GM20000 (cell line): ENCODE measurements around the gene NELFB.

ENCODE experiments used
- DNase-seq: peaks from one replicate; pipeline ENCODE4 v3.0.0; 2012; ENCODE audit warnings: low spot score
- TF ChIP-seq, protein P1 (sequence below): IDR thresholded peaks from 2 replicates; pipeline ENCODE4 v1.5.1; 2012; ENCODE audit warnings: mild to moderate bottlenecking, control low read depth; ENCODE audit errors: extremely low read depth, missing control alignments

The NELFB gene

DNA sequence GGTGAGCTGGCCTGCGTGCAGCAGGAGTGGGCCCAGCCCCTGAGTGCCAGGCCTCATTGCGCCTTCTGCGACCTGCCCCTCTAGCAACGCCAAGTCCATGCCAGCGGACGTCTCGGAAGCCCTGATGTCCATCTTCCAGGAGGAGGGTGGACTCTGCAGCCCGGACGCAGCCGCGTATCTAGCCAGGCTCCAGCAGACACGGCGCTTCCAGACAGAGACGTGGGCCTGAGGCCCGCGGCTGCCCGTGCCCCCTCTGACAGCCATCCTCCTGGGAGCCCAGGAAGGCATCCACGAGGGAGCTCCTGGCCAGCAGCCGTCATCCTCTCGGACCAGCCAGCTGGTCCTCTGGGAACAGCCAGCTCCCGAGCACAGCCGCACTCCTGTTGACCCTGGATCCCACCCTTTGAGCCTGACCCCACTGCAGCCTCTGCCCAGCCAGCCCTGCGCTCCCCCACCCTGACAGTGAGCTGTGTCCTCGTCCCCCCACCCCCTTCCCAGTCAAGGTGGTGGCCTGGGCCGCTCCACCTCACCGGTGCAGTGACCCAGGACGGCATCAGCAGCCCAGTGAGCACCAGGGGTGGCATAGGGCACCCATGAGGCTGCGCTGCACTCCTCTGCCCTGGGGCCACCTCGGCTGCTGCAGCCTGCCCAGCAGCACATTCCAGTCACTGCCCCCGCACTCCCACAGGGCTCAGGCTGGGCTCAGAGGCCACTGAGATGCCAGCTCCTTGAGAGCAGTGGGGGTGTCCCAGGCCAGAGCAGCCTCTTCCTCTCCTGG is 38.8 kb upstream of the NELFB start:
- TF ChIP-seq, protein P1, sequence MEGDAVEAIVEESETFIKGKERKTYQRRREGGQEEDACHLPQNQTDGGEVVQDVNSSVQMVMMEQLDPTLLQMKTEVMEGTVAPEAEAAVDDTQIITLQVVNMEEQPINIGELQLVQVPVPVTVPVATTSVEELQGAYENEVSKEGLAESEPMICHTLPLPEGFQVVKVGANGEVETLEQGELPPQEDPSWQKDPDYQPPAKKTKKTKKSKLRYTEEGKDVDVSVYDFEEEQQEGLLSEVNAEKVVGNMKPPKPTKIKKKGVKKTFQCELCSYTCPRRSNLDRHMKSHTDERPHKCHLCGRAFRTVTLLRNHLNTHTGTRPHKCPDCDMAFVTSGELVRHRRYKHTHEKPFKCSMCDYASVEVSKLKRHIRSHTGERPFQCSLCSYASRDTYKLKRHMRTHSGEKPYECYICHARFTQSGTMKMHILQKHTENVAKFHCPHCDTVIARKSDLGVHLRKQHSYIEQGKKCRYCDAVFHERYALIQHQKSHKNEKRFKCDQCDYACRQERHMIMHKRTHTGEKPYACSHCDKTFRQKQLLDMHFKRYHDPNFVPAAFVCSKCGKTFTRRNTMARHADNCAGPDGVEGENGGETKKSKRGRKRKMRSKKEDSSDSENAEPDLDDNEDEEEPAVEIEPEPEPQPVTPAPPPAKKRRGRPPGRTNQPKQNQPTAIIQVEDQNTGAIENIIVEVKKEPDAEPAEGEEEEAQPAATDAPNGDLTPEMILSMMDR: no peak
- DNase-seq: no peak

DNA sequence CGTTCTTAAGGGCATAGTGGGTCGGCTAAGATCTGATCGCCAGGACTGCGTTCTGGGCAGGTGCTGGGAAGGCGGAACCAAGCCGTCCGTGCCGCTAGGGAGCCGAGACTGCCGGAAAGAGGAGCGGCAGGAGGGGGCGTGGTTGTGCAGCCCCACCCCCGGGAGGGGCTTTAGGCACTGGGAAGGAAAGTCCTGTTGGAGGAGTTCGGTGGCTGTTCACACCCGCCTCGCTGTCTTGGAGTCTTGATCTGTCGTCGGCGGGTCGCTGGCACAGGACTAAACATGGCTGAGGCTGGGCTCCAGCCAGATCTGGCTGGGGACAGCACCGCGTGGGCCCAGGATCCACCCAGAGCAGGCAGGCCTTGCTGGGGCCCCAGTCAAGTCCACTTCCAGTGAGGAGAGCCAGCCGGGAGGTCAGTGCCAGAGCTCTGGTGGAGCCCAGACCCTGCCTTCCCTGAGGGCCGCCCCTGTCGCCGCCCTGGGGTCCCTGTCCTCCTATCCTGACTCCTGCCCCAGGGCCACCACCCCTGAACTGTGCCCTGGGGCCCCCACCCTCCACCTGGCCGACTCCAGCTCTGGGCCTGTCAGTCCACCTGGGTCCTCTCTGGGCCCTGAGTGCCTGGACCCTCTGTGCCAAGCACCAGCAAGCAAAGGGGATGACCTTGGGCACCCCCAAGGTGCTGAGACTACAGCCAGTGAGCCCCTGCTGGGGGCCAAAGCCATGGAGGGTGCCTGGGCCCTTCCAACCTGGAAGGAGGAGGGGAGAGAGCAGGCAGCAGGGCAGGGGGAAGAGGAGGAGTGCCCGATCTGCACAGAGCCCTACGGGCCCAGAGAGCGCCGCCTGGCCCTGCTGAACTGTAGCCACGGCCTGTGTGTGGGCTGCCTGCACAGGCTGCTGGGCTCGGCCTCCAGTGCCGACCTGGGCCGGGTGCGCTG is 37.6 kb upstream of the NELFB start:
- TF ChIP-seq, protein P1: no peak
- DNase-seq: no peak

DNA sequence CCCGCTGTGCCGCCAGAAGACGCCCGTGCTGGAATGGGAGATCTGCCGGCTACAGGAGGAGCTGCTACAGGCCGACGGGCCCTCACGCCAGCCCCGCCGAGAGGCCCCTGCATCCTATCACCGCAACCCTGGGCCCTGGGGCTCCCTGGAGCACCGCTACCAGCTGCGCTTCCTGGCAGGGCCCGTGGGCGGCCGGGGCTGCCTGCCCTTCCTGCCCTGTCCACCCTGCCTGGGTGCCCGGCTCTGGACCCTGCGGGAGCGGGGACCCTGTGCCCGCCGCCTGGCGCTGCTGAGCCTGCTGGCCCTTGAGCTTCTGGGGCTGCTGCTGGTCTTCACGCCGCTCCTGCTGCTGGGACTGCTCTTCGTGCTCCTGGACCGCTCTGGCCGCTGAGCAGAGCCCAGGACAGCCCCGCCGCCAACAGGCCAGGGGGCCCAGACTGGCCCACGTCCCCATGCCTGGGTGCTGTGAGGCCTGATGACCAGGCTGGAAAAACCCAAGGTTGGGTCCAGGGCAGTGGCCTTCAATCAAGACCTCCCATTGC is 36.8 kb upstream of the NELFB start:
- TF ChIP-seq, protein P1: no peak

DNA sequence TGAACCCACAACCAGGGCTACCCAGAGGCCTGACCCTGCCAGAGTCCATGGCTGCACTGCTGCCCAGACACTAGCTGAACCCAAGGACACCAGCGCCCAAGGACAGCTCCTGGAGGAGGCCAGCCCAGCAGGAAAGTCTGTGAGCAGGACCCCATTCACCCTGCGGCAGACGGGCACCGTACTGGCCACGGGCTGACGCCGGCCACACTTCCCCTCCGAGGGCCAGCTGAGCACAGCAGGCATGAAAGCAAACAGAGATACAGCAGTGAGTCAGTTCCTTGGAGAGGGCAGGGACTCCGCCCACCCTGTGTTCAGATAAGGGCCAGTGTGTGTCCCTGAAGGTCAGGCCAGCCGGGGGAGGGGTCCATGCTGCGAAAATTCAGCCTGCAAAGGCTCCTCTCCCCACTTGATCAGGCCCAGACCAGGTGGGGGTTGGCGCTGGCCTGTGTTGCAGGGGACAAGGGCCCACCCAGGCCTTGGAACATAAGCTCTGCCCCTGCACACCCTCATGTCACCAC is 36.3 kb upstream of the NELFB start:
- no peak for DNase-seq
- TF ChIP-seq, protein P1: no peak

More for the DNA sequence above, 36.8 kb upstream of the NELFB start:
- DNase-seq: no peak

DNA sequence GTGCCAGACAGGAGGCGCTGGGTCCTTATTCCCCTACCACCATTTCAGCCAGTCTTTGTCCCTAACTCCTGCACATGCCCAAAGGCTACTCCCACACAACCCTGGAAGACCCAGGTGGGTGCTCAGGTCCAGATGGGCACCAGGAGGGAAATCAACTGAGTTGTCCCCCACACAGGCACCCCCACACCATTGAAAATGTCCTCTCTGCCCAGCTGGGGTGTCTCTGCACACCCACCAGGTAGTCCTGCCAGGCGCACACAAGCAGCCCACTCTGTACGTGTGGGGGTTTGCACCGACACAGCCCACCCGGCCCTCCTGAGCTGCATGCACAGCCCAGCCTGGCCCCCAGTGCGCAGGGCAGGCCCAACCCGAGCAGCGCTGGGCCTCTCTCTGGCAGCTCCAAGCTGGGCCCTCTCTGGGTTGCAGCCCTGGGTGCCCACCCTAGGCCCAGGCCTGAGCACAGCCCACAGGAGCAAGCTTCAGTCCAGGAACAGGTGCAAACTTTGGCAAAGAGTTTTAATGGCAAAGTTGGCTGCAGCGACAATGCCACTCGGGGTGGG is 35.3 kb upstream of the NELFB start:
- DNase-seq: no peak

DNA sequence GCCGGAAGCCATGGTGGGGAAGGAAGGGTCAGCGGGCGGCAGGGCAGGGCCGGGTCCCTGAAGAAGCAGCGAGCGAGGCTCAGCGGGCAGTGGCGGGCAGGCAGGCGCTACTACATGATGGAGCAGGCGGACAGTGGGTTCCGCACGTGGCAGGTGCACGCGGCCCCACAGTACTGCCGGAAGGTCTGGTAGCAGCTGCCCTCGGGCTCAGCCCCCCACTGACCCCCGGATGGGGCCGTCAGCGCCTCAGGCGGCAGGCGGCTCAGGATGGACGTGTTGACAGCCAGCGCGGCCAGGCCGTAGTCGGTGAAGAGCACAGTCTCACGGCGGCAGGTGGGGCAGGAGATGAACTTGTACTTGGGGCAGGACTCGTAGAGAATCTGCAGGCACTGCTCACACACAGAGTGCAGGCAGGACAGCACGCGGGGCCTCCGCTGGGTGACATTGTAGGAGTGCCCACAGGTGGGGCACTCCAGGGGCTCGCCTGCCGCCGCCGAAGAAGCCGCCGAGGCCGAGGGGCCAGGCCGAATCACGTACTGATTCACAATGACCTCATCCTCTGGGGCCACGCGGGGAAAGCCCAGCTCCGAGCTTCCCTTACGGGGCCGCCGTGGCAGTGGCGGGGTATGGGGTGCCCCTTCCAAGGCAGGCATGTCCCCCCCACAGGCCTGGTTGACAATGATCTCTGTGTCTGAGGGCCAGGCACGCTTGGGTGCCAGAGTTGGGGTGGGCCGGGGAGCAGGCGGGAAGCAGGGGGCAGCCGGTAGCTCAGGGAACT is 34.6 kb upstream of the NELFB start:
- TF ChIP-seq, protein P1: no peak
- no peak for DNase-seq

More for the DNA sequence above, 35.3 kb upstream of the NELFB start:
- TF ChIP-seq, protein P1: no peak
